Fibroblast of upper back skin (primary cell): Measurements from ENCODE around the gene MCM3AP.
"Not testable (repeated sequence)": the region's sequence is repeated elsewhere in the genome, so short reads cannot be mapped to it uniquely, and the experiment has no call there.

ENCODE experiments used
- DNase-seq: peaks from one replicate; pipeline ENCODE4 v3.0.0-alpha.2; 2013

MCM3AP gene

GRCh38 chr21:46200877-46201803 is 84.3 kb downstream of the MCM3AP start:
- DNase-seq = not testable (repeated sequence)

DNA sequence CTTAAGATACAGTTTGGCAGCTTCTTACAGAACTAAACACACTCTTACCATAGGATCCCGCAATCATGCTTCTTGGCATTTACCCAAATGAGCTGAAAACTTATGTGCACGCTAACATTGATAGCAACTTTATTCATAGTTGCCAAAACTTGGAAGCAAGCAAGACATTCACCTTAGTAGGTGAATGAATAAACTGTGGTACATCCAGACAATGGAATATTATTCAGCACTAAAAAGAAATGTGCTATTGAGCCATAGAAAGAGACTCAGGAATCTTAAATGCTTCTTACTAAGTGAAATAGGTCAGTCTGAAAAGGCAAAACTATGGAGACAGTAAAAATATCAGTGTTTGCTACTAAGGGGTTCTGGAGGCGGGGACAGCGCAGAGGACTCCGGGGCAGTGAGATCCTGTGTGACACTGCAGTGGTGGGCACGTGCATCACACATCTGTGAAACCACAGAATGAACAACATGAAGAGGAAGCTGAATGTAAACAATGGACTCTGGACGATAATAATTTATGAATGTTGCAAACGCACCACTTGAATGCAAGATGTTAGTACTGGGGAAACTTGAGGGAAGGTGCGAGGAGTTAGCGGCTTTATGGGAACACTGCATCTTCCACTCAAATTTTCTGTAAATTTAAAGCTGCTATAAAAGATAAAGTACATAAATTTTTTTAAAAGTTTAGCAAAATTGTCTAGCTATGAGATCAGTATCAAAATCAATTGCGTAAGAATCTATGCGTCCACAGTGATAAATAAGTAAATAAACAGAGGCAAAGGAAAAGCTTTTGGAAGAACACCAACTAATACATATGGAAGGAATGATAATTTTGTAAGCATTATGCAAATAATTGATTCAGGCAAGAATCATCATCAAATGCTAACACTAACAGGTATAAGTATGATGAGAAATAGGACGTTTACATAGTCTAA is 85.7 kb downstream of the MCM3AP start:
- no peak for DNase-seq

DNA sequence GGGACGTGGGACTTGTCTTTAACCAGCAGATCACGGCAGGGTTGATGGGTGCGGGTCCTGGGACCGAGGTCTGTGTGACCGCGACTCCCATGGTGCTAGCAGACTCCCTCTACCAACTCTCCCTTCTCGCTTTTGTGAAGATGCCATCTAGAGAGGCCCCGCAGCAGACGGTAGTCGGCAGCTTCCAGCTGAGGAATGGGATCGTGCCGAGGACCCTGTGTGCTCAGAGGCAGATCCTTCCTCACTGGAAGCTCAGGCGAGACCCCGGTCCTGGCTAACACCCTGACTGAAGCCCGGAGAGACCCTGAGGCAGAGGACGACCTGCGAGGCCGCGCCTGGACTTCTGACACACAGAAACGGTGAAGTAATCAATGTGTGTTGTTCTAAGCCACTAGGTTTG is 88.7 kb downstream of the MCM3AP start:
- DNase-seq = no peak

GRCh38 chr21:46195595-46196195 is 89.7 kb downstream of the MCM3AP start:
- no peak for DNase-seq

DNA sequence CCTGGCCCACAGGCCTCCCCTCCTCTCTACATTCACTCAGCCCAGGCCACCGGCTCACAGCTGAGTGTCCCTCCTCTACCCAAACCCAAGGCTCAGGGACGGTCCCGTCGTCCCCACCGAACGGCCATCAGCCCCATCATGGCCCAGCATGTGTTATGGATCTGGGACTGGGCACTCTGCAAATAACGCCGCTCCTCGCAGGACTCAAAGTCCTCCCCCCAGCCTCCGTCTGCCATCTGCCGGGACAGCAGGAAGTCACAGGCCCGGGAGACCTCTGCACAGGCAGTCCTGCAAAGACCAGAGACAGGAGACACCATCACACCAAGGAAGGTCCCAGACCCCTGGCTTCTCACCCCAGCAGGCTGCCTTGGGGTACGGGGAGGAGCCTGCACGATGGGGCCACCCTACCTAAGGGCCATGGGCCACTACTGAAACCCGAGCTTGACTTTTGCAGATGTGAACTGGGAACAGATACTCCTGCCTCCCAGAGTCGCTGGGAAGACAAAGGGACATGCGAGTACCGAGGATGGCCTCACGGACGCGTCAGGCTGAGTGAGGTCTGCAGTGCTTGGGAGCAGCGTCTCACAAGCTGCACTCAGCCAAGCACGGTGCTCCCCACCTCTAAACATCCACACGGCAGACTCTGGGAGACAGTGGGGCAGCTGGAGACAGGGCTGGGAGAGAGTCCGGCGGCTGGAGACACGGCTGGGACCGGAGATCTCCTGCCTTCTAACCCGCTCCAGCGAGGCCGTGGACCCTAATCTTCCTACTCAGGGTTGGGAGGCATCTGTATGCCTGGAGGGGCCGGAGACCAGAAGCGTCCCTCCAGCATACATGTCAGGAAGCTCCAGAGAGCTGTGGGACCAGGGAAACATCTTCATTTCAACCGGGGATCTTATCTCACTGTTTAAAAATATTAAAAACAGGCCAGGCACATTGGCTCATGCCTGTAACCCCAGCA is 90.8 kb downstream of the MCM3AP start:
- DNase-seq = no peak

DNA sequence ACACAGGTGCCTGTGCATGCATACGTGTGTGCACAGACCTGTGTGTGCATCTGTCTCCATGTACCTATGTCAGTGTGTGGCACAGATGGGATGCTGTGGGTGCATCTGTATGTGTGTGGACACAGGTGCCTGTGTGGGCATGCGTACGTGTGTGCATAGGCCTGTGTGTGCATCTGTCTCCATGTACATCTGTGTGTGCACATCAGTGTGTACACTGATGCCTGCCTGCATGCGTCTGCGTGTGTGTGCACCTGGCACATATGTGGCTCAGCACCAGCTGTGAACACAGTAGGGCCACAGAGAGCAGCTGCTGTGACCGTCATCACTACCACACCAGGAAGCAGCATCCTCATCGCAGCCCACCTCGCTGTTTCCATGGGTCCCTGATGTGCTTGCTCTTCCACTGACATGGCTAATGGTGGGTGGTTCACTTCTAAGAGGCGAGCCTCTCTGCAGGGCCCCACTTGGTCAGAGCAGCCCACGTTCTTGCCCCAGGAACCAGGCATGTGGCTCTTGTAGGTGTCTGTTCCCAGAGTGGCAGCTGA is 91.5 kb downstream of the MCM3AP start:
- DNase-seq = no peak

GRCh38 chr21:46191686-46192575 is 93.5 kb downstream of the MCM3AP start:
- no peak for DNase-seq

GRCh38 chr21:46191257-46191685 is 94.1 kb downstream of the MCM3AP start:
- peak; percentile 61 for DNase-seq

DNA sequence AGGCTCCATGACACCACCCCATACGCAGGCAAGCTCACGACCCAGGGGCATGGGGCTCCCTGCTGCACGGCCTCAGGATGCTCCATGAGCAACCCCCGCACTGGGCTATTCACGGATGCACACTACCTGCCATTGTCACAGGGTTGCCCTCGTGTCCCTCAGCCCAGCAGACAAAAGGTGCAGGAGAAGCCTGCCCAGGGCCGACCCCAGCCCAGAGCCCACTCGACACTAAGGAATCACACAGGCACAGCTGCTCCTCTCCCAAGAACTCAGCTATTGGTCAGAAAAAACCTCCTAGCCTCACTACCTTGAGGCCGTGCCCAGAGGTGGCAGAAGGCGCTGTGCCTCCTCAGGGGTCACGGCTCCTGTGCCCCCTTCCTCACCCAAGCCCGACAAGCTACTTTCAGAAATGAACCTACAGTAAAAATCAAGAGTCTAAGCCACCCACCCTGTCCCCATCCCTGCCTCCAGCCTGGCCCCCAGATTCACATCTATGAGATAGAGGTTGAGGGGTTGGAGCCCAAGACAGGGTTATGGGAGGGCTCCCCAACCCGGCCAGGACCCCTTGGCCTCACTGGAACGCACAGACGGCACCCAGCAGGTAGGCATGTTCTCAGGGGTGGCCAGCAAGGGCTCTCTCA is 94.8 kb downstream of the MCM3AP start:
- DNase-seq = no peak

- no peak for DNase-seq
These were observed 95.4 kb downstream of the MCM3AP start for GRCh38 chr21:46189959-46190490.

DNA sequence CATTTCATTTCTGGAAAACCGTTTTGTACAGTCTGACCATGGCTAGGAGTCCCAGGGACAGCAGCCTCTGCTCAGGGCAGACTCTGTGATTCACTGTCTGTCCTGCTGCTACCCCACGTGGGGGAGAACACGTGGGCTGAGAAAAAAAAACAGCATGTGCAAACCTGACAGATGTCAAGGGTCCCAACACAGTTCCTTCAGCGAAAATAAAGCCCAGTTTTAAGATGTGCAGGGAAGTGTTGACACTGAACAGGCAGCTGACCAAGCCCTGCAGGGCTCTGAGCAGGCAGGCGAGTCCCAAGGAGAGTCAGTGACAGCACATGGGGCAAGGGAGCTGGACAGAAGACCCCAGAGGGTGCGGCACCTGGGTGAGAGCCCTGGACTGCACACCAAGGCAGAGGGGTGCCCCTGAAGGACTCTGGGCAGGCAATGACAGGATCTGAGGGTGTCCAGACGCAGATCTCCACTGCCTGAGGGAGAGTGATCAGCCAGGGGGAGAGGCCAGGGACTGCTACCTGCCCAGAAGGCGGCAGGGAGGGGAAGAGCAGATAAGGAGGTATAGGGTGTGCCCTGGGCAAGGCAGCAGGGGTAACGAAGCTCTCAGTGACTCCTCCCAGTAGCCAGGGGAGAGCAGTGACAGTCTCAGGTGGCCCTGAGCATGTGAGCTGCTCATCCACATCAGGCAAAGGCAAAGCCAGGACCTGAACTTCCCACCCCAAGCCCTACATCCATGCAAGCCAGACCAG is 96.0 kb downstream of the MCM3AP start:
- DNase-seq = peak; percentile 44

GRCh38 chr21:46188226-46189212 is 96.9 kb downstream of the MCM3AP start:
- DNase-seq = peak; percentile 50

- DNase-seq = no peak
These were observed 97.6 kb downstream of the MCM3AP start for GRCh38 chr21:46187814-46188213.

DNA sequence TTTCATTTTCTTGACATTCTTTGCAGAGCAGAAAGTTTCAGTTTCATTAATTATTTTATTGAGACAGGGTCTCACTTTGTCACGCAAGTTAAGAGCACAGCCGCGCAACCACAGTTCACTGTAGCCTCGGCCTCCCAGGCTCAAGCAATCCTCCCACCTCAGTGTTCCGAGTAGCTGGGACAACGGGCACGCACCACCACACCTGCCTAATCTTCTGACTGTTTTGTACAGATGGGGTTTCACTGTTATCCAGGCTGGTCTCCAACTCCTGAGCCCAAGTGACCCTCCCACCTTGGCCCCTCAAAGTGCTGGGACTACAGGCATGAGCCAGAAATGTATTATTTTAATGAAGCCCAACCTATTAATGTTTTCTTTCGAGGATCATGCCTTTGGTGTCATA is 98.2 kb downstream of the MCM3AP start:
- no peak for DNase-seq

GRCh38 chr21:46185716-46186115 is 99.7 kb downstream of the MCM3AP start:
- no peak for DNase-seq
